GM23338 (cell line): ENCODE results near the gene KCNT2. TPM values are rescaled to one million over a fixed set of nuclear protein-coding genes. Genes with fewer than 3 reads are reported as not detected.

Experiments
- ATAC-seq: fragments of 200-7000 bp; cut with Tn5 transposase; 3 replicates; pipeline ENCODE4 v1.9.1; 2020
- DNase-seq: peaks from one replicate; pipeline ENCODE4 v3.0.0-alpha.2; 2015; ENCODE audit warnings: low spot score
- H2AFZ ChIP-seq: fragments of 200-600 bp; sonication (generic); 2 replicates; pipeline ENCODE4 v1.8.0; 2016; ENCODE audit warnings: antibody characterized with exemption, mild to moderate bottlenecking, moderate library complexity
- H3F3A ChIP-seq: fragments of 200-600 bp; sonication (generic); replicated peaks from 2 replicates; pipeline ENCODE4 v1.8.0; 2017; ENCODE audit warnings: antibody characterized with exemption, mixed run types, low read depth
- H3K27ac ChIP-seq: fragments of 200-600 bp; sonication (generic); 2 replicates; pipeline ENCODE4 v1.6.1; 2016; ENCODE audit warnings: low read depth
- H3K27me3 ChIP-seq: fragments of 200-600 bp; sonication (generic); 2 replicates; pipeline ENCODE4 v1.8.0; 2016; ENCODE audit warnings: mild to moderate bottlenecking, mixed run types, moderate library complexity; ENCODE audit not compliant: insufficient read depth
- H3K36me3 ChIP-seq: fragments of 200-600 bp; sonication (generic); 2 replicates; pipeline ENCODE4 v1.8.0; 2016; ENCODE audit warnings: mild to moderate bottlenecking; ENCODE audit not compliant: insufficient read depth
- H3K4me1 ChIP-seq: fragments of 200-600 bp; sonication (generic); 2 replicates; pipeline ENCODE4 v1.8.0; 2016; ENCODE audit warnings: mild to moderate bottlenecking, moderate library complexity; ENCODE audit not compliant: insufficient read depth
- H3K4me2 ChIP-seq: fragments of 200-600 bp; sonication (generic); 2 replicates; pipeline ENCODE4 v1.7.1; 2017; ENCODE audit warnings: mixed run types
- H3K4me3 ChIP-seq: fragments of 200-600 bp; sonication (generic); 2 replicates; pipeline ENCODE4 v1.6.1; 2016; ENCODE audit warnings: mixed run types
- H3K79me2 ChIP-seq: fragments of 200-600 bp; sonication (generic); replicated peaks from 2 replicates; pipeline ENCODE4 v1.8.0; 2017; ENCODE audit warnings: mild to moderate bottlenecking; ENCODE audit not compliant: insufficient read depth
- H3K9me2 ChIP-seq: fragments of 200-600 bp; sonication (generic); 2 replicates; pipeline ENCODE4 v1.8.0; 2017; ENCODE audit not compliant: insufficient read depth
- H4K20me1 ChIP-seq: fragments of 200-600 bp; sonication (generic); replicated peaks from 2 replicates; pipeline ENCODE4 v1.8.0; 2017; ENCODE audit warnings: mild to moderate bottlenecking; ENCODE audit not compliant: insufficient read depth
- H3K27ac Mint-ChIP-seq: 2 replicates; pipeline ENCODE4 v1.8.0; 2020; ENCODE audit warnings: inconsistent platforms, mild to moderate bottlenecking, moderate library complexity, mixed read lengths
- H3K27me3 Mint-ChIP-seq: 3 replicates; pipeline ENCODE4 v1.8.0; 2022; ENCODE audit warnings: low read depth, mild to moderate bottlenecking, moderate library complexity, mixed read lengths, inconsistent platforms; ENCODE audit not compliant: insufficient read depth, poor library complexity
- H3K36me3 Mint-ChIP-seq: 3 replicates; pipeline ENCODE4 v1.8.0; 2021; ENCODE audit warnings: low read depth, mild to moderate bottlenecking, inconsistent platforms, moderate library complexity, mixed read lengths
- H3K4me1 Mint-ChIP-seq: 3 replicates; pipeline ENCODE4 v1.8.0; 2020; ENCODE audit warnings: mild to moderate bottlenecking, inconsistent platforms, mixed read lengths
- H3K4me3 Mint-ChIP-seq: 3 replicates; pipeline ENCODE4 v1.8.0; 2021; ENCODE audit warnings: moderate library complexity, mild to moderate bottlenecking, inconsistent platforms, mixed read lengths
- H3K9me3 Mint-ChIP-seq: 3 replicates; pipeline ENCODE4 v1.8.0; 2020; ENCODE audit warnings: moderate library complexity, mild to moderate bottlenecking, inconsistent platforms, mixed read lengths
- CREB1 ChIP-seq: fragments of 250-450 bp; sonication (Bioruptor Pico); IDR thresholded peaks from 2 replicates; pipeline ENCODE4 v1.5.0; 2020; ENCODE audit warnings: low read depth, mild to moderate bottlenecking, moderate library complexity
- EZH2 ChIP-seq: fragments of 200-600 bp; sonication (generic); IDR thresholded peaks from one replicate; pipeline ENCODE4 v1.8.0; 2017; ENCODE audit warnings: antibody characterized with exemption, mild to moderate bottlenecking, low read depth; ENCODE audit not compliant: unreplicated experiment
- EZH2phosphoT487 ChIP-seq: fragments of 200-600 bp; sonication (generic); IDR thresholded peaks from one replicate; pipeline ENCODE4 v1.8.1; 2018; ENCODE audit warnings: antibody characterized with exemption; ENCODE audit not compliant: unreplicated experiment
- JUNB ChIP-seq: IDR thresholded peaks from one replicate; pipeline ENCODE4 v1.6.1; 2016; ENCODE audit warnings: antibody characterized with exemption; ENCODE audit not compliant: unreplicated experiment
- NANOG ChIP-seq: IDR thresholded peaks from 2 replicates; pipeline ENCODE4 v1.6.1; 2016; ENCODE audit warnings: antibody characterized with exemption, borderline replicate concordance
- POLR2AphosphoS5 ChIP-seq: IDR thresholded peaks from 2 replicates; pipeline ENCODE4 v1.6.1; 2016; ENCODE audit warnings: antibody characterized with exemption, low read depth
- REST ChIP-seq: IDR thresholded peaks from one replicate; pipeline ENCODE4 v1.6.1; 2018; ENCODE audit warnings: antibody characterized with exemption; ENCODE audit not compliant: unreplicated experiment
- STAT1 ChIP-seq: IDR thresholded peaks from one replicate; pipeline ENCODE4 v1.6.1; 2016; ENCODE audit warnings: antibody characterized with exemption; ENCODE audit not compliant: unreplicated experiment
- ZNF331 ChIP-seq: fragments of 250-450 bp; sonication (Bioruptor Pico); IDR thresholded peaks from 2 replicates; pipeline ENCODE4 v1.5.0; 2020; ENCODE audit warnings: low read depth, mild to moderate bottlenecking, moderate library complexity
- polyA plus RNA-seq: library from polyadenylated mRNA; unstranded; fragments of >200 nt; fragmentation: Nextera tagmentation; extraction: Ambion mirVana; gene quantifications from 2 replicates; pipeline ENCODE4 v1.2.1, GENCODE V29; 2016
- total RNA-seq: library from RNA; depleted of rRNA; stranded (reverse); fragments of >200 nt; shearing (Covaris generic); gene quantifications from 2 replicates; pipeline ENCODE4 v1.2.3, GENCODE V29; 2014
- TF ChIP-seq, protein P1 (sequence below): IDR thresholded peaks from 2 replicates; pipeline ENCODE4 v1.6.1; 2016; ENCODE audit warnings: antibody characterized with exemption
- TF ChIP-seq, protein P2 (sequence below): fragments of 250-450 bp; sonication (Bioruptor Pico); IDR thresholded peaks from 2 replicates; pipeline ENCODE4 v1.5.0; 2020; ENCODE audit warnings: mild to moderate bottlenecking, moderate library complexity

Gene KCNT2
- total and polyA plus RNA-seq, 2 experiments from 2014 or later: 5.4 to 13.4 TPM

- H3K4me3 ChIP-seq: no peak overlapping the region
- H2AFZ ChIP-seq: no peak overlapping the region
- Mint-ChIP-seq H3K9me3 (no peaks in the 10 kb centered on the region), H3K4me1 (peaks cover 8% of the 10 kb centered on the region; the same call in 2 of the 3 replicates), H3K27me3 (no peaks in the 10 kb centered on the region), H3K36me3 (no peaks in the 10 kb centered on the region), H3K27ac (no peak overlapping the region), H3K4me3 (no peak overlapping the region)
- no peaks in the 10 kb centered on the region for H3K36me3 ChIP-seq
- no peaks in the 10 kb centered on the region for H3K27me3 ChIP-seq
- peaks cover 18% of the 10 kb centered on the region for H3K79me2 ChIP-seq
- H3K4me1 ChIP-seq: peaks cover 3% of the 10 kb centered on the region; the same call in 1 of the 2 replicates
- no peak for DNase-seq
- peaks cover 2% of the 10 kb centered on the region; the same call in 1 of the 2 replicates for H4K20me1 ChIP-seq
- no peaks in the 10 kb centered on the region for H3F3A ChIP-seq
- no peak overlapping the region for H3K27ac ChIP-seq
- no peak for ATAC-seq
- no peaks in the 10 kb centered on the region for H3K9me2 ChIP-seq
- TF ChIP-seq STAT1: no peak
- TF ChIP-seq, protein P1, sequence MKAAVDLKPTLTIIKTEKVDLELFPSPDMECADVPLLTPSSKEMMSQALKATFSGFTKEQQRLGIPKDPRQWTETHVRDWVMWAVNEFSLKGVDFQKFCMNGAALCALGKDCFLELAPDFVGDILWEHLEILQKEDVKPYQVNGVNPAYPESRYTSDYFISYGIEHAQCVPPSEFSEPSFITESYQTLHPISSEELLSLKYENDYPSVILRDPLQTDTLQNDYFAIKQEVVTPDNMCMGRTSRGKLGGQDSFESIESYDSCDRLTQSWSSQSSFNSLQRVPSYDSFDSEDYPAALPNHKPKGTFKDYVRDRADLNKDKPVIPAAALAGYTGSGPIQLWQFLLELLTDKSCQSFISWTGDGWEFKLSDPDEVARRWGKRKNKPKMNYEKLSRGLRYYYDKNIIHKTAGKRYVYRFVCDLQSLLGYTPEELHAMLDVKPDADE: no peak
- no peak for TF ChIP-seq EZH2phosphoT487
- no peak for TF ChIP-seq ZNF331 (CRISPR knock-in tag)
- H3K4me2 ChIP-seq: no peak overlapping the region
These were observed 114.4 kb downstream of the KCNT2 start for GRCh38 chr1:196493881-196494280.

DNA sequence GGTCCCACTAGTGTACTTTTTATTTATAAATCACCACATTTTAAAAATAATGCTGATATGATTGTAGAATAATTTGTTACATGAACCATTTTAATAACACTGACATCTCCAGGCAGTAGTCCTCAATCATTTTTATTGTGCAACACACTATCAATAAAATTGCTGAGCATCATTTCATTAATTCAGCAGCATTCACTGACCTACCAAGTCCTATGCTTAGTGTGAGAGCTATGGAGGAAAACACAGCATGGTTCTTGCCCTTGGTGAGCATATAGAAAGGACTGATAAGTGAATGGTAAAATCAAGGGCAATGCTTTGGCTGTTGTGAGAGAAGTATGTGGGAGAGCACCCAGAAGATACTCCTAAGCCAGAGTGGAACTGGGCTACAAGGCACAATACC is 119.7 kb downstream of the KCNT2 start:
- H3K27ac ChIP-seq: no peak overlapping the region
- H3K36me3 ChIP-seq: no peaks in the 10 kb centered on the region
- H3F3A ChIP-seq: no peaks in the 10 kb centered on the region
- ATAC-seq (no peak), DNase-seq (no peak)
- H3K4me1 Mint-ChIP-seq: no peaks in the 10 kb centered on the region
- H4K20me1 ChIP-seq: peaks cover 3% of the 10 kb centered on the region; the same call in 1 of the 2 replicates
- H3K4me3 Mint-ChIP-seq: no peak overlapping the region
- H3K36me3 Mint-ChIP-seq: peaks cover 11% of the 10 kb centered on the region; the same call in 2 of the 3 replicates
- H3K4me1 ChIP-seq: no peaks in the 10 kb centered on the region
- no peaks in the 10 kb centered on the region for H3K79me2 ChIP-seq
- no peaks in the 10 kb centered on the region for H3K9me3 Mint-ChIP-seq
- no peaks in the 10 kb centered on the region for H3K27me3 ChIP-seq
- no peaks in the 10 kb centered on the region for H3K9me2 ChIP-seq
- no peak overlapping the region for H3K27ac Mint-ChIP-seq
- H3K27me3 Mint-ChIP-seq: no peaks in the 10 kb centered on the region
- no peak overlapping the region for H3K4me3 ChIP-seq
- H3K4me2 ChIP-seq: no peak overlapping the region
- H2AFZ ChIP-seq: no peak overlapping the region
- TF ChIP-seq POLR2AphosphoS5 (no peak), JUNB (no peak), CREB1 (CRISPR knock-in tag) (no peak), EZH2 (no peak), NANOG (no peak), REST (no peak), ZNF331 (CRISPR knock-in tag) (no peak), EZH2phosphoT487 (no peak)
- TF ChIP-seq, protein P2, sequence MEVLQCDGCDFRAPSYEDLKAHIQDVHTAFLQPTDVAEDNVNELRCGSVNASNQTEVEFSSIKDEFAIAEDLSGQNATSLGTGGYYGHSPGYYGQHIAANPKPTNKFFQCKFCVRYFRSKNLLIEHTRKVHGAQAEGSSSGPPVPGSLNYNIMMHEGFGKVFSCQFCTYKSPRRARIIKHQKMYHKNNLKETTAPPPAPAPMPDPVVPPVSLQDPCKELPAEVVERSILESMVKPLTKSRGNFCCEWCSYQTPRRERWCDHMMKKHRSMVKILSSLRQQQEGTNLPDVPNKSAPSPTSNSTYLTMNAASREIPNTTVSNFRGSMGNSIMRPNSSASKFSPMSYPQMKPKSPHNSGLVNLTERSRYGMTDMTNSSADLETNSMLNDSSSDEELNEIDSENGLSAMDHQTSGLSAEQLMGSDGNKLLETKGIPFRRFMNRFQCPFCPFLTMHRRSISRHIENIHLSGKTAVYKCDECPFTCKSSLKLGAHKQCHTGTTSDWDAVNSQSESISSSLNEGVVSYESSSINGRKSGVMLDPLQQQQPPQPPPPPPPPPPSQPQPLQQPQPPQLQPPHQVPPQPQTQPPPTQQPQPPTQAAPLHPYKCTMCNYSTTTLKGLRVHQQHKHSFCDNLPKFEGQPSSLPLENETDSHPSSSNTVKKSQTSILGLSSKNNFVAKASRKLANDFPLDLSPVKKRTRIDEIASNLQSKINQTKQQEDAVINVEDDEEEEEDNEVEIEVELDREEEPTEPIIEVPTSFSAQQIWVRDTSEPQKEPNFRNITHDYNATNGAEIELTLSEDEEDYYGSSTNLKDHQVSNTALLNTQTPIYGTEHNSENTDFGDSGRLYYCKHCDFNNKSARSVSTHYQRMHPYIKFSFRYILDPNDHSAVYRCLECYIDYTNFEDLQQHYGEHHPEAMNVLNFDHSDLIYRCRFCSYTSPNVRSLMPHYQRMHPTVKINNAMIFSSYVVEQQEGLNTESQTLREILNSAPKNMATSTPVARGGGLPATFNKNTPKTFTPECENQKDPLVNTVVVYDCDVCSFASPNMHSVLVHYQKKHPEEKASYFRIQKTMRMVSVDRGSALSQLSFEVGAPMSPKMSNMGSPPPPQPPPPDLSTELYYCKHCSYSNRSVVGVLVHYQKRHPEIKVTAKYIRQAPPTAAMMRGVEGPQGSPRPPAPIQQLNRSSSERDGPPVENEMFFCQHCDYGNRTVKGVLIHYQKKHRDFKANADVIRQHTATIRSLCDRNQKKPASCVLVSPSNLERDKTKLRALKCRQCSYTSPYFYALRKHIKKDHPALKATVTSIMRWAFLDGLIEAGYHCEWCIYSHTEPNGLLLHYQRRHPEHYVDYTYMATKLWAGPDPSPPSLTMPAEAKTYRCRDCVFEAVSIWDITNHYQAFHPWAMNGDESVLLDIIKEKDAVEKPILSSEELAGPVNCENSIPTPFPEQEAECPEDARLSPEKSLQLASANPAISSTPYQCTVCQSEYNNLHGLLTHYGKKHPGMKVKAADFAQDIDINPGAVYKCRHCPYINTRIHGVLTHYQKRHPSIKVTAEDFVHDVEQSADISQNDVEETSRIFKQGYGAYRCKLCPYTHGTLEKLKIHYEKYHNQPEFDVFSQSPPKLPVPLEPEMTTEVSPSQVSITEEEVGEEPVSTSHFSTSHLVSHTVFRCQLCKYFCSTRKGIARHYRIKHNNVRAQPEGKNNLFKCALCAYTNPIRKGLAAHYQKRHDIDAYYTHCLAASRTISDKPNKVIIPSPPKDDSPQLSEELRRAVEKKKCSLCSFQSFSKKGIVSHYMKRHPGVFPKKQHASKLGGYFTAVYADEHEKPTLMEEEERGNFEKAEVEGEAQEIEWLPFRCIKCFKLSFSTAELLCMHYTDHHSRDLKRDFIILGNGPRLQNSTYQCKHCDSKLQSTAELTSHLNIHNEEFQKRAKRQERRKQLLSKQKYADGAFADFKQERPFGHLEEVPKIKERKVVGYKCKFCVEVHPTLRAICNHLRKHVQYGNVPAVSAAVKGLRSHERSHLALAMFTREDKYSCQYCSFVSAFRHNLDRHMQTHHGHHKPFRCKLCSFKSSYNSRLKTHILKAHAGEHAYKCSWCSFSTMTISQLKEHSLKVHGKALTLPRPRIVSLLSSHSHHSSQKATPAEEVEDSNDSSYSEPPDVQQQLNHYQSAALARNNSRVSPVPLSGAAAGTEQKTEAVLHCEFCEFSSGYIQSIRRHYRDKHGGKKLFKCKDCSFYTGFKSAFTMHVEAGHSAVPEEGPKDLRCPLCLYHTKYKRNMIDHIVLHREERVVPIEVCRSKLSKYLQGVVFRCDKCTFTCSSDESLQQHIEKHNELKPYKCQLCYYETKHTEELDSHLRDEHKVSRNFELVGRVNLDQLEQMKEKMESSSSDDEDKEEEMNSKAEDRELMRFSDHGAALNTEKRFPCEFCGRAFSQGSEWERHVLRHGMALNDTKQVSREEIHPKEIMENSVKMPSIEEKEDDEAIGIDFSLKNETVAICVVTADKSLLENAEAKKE (CRISPR knock-in tag): no peak
